GOT3 (cell line): ENCODE measurements around the gene PARVB.
"Not testable (repeated sequence)": the region's sequence is repeated elsewhere in the genome, so short reads cannot be mapped to it uniquely, and the experiment has no call there.

Experiments
- DNase-seq: peaks from one replicate; lab custom pipeline; 2025; ENCODE audit warnings: mixed read lengths; lab: John Stamatoyannopoulos, UW

Gene PARVB

DNA sequence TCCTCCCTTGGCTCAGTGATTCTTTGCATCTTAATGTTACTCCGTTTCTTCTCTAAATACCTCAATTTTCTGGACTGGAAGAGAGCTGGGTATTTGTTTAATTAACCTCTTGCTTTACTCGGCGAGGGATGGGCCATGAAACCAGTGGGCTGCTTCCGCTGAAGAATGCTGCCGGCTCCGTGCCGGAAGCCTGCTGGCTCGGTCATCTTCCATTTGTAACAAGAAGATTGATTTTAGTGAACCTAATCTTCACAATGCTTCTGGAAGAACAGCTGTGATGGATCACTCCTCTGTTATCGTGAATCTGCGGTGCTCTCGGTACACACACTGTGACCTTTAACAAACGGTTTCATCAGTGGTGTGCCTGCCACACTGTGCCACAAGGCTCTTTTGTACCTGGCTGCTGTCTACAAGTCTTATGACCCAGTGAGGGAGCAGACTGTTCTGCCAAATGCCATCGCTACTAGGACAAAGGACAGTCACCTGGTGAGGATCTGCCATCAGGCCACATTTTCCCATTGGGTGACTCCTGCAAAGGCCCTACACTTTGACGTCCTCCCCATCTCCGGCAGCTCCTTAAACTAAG is 25.3 kb upstream of the PARVB start:
- no peak for DNase-seq

DNA sequence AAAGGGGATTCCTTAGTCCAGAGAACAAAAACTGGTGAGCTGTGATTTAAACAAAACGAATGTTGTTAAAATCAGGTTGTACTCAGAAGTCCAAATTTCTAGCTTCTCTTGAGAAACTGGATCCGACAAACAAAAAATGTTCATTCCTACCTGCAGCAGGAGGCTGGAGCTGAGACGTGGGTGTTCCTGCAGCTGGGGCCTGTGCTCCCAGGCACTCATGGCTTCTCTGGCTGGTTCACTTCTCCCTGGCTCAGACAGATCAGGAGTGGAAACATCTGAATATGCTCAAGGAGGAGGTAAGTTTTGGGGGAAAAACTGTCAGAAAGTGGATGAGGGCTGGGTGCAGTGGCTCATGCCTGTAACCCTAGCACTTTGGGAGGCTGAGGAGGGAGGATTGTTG is 24.7 kb upstream of the PARVB start:
- no peak for DNase-seq

DNA sequence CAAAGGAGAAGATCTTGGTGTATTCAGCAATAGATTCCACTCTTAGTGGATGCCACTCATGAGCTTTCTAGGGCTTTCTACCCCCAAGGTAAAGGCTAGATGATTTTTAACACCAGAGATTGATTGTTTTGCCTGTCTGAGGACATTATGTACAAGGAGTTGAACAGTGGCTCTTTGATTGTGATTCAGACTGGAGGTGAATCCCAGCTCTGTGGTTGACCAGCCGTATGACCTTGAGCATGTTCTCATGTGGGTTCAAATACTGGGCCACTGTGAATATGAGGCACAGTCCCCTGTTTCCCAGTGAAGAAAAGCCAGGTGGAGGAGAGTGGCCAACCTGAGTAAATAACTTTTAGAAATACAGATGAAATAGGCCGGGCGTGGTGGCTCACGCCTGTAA is 24.0 kb upstream of the PARVB start:
- no peak for DNase-seq

DNA sequence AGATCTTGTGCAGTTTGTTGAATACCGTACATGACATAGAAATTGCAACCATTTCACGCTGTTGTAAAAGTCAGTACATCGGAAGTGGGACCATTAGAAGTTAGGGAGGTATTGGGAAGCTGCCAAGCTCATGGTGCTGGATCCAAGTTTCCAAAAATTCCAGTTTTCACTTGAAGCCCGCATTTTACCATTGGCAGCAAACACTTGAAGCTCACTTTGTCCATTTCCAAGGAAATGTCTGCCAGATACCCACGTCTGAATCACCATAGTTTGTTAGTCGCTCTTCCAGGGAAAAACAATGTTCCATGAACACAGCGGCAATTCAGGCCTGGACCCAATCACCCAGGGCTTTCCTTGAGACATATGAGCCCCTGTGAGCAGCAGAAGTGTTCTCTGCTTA is 22.6 kb upstream of the PARVB start:
- DNase-seq: no peak

DNA sequence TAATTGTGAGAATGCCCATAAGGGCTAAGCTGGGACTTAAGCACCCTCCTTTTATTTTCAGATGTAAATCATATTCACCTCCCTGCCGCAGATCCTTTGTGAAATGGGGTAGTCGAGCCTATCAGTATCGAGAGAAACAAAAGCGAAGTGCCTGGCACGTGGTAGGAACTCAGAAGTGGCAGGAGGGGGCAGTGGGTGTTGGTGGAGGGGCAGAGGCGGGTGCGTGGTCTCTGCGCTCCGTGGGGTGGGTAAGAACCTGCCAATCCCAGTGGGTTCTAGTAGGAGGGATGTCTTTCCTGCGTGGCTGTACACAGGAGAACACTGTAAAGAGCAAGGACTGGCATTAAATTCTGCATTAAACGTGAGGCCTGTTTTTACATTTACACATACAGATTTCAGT is 21.8 kb upstream of the PARVB start:
- no peak for DNase-seq

DNA sequence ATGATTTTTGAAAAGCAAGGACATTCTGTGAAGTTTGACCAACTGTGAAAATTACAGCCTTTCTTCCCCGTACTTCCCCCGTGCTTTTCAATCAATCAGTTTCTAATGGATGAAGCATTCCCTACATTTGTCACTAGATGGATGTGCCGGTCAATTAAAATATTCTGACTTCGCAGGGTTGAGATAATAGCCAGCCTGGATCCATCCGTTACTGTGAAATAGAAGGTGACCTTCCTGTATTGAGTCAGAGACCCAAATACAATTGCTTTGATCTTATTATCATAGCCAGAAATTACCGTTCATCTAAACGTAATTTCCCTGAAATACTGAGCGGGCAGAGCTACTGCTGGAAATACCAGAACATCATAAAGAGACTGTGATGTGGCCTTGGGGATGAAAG is 21.1 kb upstream of the PARVB start:
- DNase-seq: no peak

DNA sequence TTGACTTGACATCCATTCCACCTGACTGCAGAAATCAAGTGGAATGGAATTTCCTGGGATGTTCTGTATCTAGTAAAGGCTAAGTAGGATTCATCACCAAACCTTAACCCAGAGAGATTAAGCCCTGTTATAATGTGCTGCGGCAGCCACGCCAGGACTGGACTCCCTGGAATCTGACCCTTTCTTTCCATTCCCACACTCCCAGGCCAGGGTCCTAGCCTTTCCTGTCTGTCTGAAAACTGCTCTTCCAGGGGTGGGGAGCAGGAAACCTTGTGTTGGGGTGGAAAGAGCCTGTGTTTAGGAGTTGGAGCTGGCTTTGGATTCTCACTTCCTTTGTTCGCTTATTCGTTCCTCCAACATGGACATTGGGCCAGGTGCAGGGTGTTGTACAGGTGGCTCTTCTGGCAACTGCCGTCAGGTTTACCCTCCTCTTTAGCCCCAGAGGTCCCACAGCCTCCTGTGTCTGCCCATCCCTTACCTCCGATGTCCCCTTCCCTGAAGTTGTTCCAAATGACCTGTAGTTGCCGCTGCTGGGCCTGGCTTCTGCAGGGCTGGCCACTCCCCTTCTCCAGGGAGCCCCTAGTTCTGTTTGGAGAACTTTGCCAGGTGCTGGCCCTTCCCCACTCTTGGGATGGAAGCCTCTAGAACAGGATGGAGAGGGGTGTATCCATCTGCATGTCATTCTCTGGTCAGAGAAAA is 20.5 kb upstream of the PARVB start:
- no peak for DNase-seq

DNA sequence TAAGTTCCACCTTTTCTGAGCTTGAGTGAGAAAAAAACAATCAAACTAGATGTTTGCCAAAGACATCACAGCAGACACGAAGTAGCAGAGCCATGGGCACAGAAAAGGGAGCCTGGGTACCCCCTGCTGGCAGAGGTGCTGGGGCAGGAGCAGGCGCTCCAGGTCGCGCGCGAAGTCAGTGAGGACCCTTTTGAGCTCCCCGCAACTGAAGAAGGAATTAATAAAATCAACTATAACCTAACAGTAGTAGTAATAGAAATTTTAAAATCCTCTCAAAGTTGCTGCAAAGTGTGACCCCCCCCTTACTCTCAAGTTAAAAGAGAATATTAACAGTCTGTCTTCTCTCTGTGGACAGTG is 20.0 kb upstream of the PARVB start:
- DNase-seq: no peak

DNA sequence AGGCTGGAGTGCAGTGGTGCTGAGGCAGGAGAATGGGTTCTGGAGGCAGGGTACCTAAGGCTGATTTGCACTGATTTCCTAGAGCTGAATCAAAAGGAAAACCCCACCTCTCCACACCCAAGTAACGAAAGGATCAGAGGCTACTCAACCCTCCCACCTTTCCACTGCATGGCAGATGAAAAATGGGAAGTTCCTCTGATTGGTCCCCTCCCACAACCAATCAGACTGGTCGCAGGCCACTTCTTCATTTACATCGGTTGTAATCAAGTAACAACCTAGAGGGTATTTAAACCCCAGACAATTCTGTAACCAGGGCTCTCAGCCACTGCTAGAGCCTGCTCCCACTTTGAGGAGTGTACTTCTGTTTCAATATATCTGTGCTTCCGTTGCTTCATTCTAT is 18.6 kb upstream of the PARVB start:
- no peak for DNase-seq

DNA sequence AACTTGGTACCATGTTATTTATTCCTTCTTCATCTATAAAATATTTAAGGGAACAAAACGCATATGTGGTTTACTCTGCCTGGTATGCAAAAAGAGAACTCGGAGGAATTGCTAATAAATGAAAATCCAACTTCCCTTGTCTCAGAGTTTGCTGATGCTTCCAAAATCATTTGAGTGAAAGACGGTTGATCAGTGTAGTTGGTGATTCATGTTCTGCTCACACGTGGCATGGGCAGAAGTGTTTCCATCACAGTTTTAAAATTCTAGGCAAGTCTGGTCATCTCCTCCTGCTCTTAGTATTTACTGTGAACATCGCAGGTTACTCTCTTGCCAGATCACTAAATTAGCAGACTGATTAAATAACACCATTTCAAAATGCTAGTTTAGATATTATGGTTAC is 11.9 kb upstream of the PARVB start:
- DNase-seq: no peak

DNA sequence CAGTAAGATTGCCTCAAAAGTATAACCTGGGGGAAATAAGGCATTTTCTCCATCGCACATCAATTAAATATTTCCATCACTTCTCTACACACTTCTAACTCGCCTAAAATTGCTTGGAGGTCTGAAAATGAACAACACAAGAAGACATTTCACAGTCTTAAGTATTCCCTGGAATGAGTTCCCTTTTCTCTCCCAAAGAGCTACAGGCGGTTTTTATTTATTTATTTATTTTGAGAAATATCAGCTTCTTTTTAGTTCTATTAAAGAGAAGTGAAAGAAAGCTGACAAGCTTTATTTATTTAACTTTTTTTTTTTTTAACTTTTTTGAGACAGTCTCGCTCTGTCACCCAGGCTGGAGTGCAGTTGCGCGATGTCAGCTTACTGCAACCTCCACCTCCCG is 11.5 kb upstream of the PARVB start:
- no peak for DNase-seq

DNA sequence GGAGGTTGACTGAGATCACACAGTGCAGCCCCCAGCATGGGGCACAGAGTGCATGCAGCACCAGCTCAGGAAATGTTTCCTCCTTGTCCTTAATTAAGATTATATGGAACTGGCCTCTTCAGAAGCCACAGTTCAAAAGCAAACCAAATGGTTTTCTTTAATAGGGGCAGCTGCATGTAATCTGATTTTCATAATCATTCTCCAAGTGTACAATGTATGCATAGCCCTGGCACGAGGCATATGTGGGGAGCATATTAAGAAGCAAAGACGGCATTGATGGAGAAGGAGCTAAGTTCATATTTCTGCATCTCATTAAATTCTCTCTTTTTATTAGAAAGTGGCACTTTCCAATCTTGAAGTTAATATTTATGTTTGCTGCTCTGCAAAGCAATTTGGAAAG is 9.9 kb upstream of the PARVB start:
- DNase-seq: no peak

DNA sequence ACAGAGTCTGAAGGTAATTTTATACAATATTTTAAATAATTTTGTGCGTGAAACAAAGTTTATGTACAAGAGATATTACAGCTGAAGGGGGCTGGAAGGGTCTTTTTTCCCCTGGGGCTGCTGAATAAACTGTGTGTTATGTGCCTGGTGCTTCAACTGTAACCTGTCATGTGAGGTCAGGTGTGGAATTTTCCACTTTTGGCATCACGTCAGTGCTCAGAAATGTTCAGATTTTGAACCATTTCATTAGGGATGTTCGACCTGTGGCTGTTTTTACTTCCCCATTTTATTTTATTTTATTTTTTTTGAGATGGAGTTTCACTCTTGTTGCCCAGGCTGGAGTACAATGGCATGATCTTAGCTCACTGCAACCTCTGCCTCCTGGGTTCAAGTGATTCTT is 7.5 kb upstream of the PARVB start:
- DNase-seq: not testable (repeated sequence)

DNA sequence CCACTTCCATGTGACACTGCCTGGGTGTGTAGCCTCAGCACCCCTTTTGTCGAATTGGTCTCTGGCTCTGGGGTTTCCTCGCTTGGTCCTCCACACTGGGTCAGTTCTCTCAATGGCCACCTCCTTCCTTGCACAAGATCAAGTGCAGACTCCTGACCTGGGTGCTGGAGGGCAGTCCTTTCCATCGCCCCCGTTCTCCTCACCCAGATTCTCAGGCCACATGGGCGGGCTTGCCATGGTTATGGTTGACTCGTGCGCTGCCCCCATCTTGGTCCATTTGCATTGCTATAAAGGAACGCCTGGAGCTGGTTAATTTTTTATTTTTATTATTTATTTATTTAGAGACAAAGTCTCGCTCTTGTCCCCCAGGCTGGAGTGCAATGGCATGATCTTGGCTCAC is 5.5 kb upstream of the PARVB start:
- DNase-seq: no peak

DNA sequence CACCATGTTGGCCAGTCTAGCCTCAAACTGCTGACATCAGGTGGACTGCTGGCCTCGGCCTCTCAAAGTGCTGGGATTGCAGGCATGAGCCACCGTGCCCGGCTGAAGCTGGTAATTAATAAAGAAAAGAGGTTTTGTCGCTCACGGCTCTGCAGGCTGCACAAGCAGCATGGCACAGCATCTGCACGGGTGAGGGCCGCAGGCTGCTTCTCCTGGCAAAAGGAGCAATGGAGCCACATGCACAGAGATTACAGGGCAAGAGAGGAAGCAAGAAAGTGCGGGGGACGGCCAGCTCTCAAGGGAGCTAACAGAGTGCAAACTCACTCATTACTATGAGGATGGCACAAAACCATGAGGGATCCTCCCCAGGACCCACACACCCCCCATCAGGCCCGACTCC is 4.7 kb upstream of the PARVB start:
- DNase-seq: no peak

DNA sequence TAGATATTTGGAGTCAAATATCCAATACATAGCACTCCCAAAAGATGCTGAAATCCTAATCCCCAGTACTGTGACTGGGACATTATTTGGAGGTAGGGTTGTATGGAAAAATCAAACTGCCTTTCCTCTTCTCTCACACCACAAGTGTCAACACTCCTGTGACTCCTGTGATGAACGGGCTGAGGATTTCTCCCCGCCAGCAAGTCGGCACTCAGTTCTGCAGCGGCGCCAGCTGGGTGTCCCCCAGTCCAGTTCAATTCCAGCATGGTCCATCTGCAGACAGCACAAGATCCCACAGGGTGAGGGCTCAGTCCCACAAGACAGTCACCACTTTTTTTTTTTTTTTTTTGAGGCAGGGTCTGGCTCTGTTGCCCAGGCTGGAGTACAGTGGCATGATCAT is 4.3 kb upstream of the PARVB start:
- DNase-seq: no peak

DNA sequence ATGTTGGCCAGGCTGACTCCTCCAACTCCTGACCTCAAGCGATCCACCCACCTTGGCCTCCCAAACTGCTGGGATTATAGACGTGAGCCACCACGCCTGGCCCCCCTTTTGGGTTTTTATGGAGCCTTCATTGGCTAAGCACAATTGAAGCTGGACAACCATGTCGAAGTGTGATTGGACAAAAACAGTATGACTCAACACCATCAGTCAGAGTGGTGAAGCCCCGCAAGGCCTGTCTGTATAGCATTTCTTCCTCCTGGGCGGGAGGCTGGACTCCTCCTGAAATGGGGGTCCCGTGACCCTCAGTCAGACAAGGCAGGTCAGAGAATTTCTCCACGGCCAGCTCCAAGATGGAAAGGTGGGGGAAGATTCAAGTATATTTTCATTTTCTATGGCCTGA is 3.1 kb upstream of the PARVB start:
- DNase-seq: no peak

DNA sequence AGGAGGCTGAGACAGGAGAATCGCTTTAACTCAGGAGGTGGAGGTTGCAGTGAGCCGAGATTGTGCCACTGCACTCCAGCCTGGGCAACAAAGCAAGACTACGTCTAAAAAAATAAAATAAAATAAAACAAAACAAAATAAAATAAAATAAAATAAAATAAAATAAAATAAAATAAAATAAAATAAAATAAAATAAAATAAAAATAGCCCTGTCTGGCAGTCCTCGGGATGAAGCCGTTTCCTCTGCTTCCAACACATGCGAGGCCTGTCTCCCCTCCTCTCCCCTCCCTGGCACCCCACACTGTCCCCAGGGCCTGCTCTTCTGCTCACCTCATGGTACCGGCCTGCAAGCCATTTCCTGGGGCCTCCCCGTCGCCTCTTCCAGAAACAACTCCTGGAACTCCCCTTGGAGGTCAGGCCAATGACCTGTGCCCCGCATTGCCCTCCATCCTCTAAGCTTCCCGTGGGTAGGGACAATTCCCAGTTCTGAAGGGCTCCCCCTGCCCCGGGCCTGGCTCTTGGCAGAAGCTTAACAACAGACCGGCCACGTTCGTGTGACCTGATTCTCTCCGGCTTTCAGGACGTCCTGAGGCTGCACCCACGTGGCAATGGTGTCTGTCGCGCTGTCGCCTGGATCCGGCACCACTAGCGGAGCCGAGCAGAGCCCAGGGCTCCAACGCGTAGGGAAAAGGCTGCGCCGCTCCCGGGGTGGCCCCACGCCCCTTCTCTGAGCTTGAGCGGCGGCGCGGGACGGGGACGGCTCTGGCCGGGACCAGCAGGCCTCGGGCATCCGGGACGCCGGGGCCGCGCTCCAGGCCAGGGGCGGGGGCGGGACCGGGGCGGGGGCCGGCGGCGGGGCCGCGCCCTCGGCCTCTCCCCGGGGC is 456 bp upstream of the PARVB start:
- DNase-seq: no peak

DNA sequence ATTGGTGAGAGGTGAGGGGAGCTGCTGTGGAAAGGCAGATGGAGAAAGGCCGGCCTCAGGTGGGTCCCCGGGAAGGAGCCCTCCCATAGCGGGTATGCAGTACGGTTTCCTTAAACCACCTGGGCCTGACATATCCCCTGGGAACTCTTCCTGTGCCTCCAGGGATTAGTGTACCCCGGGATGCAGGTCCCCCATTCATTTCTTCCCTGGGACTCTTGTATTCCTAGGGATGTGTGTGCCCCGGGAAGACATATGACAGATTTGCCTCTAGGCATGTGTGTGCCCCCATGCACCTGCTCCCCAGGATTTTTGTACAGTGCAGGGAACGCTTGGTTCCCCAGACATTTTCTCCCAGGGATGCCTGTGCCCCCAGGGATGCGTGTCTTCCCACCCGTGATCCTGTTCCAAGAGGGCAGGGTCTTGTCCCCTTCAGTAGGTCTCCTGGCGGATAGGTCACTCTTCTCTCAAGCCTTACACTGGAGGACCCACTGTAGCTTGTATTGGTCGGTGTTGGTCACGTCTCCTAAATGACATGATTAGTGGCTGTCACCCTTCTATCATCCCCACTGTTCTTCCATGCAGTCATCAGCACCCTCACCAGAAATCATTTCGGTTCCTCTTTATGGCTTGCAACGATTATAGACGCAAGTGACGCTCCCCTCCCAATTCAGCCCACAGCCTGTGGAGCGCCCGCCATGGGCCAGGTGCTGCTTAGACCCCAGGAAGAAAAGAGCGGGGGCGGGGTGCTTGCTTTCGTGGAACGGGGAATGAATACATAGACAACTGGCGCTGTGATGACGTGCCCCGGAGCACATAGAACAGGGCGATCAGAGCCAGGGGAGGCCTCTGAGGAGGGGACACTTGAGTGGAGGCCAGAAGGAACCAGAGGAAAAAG is 1.3 kb downstream of the PARVB start:
- no peak for DNase-seq

DNA sequence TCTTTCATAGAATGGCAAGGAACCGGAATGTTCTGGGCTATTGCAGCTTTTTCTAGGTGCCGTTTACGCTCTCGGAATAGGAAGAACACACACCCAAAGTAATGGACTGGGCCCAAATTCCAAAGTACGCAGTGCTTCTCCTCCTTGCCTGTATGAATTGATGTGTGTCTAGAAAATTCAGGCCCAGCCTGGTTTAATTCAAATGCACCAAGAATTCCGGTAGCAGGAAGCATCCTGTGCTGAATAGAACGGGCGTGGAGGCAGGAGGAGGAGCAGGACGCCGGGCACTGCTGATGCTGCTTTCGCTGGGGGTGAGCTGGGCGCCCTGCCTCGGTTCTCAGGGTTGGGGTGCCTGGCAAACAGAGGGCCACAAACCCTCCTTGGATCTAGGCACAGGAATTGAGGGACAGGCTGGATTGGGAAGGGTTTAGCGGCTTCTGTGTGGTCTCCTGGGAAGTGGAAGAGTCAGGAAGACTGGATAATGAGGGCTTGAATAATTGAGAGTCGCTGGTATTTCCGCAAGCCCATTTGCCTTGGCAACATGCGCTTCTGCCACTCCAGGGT is 2.0 kb downstream of the PARVB start:
- no peak for DNase-seq

DNA sequence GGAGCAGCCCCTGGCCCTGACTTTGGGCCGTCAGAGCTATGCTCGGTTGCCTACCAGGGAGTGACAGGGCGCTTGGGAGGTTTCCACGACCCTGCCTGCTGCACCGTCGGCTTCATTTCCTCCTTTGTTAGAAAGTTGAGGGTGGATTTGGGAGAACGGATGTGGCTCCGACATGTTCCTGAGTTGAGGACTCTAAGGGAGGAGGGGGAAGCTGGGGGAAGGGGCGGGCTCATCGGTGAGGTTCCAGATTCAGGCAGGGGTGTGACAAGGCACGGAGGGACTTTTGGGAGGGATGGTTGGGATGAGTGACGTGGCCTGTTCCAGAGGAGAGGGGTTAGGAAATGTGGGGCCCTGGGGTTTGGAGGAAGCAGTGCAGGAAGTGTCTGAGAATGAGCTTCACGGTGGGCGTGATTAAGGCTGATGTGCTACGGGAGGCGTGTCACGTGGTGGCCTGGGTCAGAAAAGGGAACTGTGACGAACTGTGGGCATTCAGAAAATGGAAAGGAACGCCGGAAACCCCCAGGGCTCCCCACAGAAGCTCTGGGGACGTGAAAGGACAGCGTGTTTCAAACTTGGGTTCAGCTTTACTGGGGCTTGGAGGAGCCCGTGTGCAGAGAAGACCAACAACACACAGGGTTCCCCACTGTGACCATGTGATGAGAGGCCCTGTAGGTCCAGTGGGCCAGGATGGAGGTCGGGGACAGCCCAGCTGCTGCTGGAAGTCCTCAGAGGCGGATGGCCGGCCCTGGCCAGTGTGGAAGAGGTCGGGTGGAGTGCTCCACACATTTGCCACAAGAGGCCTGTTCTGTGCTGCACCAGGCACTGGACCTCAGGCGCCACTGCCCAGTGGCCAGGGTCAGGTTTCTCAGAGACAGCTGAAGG is 2.8 kb downstream of the PARVB start:
- no peak for DNase-seq
